Measurements from ENCODE around the gene SEMA7A. TPM values are rescaled to one million over a fixed set of nuclear protein-coding genes. Genes with fewer than 3 reads are reported as not detected.

Gene SEMA7A
- total RNA-seq, 1 experiment from 2014 or later = 38.1 TPM

DNA sequence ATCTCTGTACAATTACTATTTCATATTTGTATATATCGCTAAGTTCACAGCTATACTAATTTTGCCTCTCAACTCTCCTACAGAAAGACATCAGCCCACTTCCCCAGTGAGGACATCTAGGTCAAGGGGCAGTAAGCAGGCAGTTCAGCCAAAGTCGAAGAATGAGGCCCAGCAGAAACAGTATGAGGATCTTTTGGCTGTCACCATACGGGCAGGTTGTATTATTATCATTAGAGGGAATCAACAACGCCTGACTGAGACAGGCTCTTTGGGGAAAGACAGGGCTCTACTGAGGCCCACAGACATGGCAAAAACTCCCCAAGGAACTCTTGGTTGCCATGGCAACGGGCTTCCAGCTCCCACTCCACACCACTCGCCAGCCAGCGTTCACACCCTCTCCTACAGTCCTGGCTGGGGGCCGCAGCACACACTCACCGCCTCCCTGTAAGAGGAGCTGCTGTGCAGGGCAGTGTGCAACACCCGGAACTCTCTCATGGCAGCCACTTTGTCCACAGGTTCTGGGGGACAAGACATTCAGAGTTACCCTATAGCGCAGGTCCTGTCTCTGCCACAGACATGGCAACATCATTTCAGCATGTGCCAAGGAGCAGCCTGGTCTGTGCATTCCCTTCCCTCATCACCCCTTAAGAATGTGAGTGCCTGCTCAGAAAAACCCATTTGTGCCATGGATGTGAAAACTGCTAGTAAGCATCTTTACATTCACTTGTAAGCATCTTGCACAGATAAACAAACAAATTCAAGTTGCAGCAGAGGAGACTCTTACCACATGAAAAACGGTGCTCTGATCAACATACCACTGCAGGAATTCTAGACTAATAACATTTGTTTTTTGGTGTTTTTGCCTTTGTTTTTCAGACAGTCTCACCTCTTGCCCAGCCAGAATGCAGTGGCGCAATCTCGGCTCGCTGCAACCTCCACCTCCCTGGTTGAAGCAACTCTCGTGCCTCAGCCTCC, 18.4 kb upstream of the SEMA7A start:
- H3K9me3 ChIP-seq = no peaks in the 10 kb centered on the region
- Mint-ChIP-seq H3K27me3 (ENCODE audit: insufficient read depth, unreplicated experiment) (no peaks in the 10 kb centered on the region), H3K9me3 (ENCODE audit: unreplicated experiment) (no peaks in the 10 kb centered on the region), H3K4me3 (ENCODE audit: unreplicated experiment) (no peak overlapping the region), H3K27ac (ENCODE audit: unreplicated experiment) (no peak overlapping the region), H3K36me3 (ENCODE audit: insufficient read depth, unreplicated experiment) (peaks cover 33% of the 10 kb centered on the region), H3K4me1 (ENCODE audit: low read depth, unreplicated experiment) (peaks cover under 1% of the 10 kb centered on the region)
- no peaks in the 10 kb centered on the region for H3K36me3 ChIP-seq (ENCODE audit: control insufficient read depth, insufficient read depth, low read length)
- H3K4me1 ChIP-seq = peaks cover 6% of the 10 kb centered on the region
- H3K27me3 ChIP-seq (replicated peaks; ENCODE audit: control insufficient read depth, insufficient read depth, low read length) = no peaks in the 10 kb centered on the region
- POLR2A ChIA-PET = interaction anchor here (1.5 kb wide), 1 partner anchor 9 kb away, joined by 4 read pairs; the partner anchor contains the start of gene UBL7
- CTCF ChIA-PET = interaction anchor here (0.7 kb wide), 1 partner anchor 9 kb away, joined by 5 read pairs; no protein-coding TSS in a partner anchor
- DNase-seq = no peak
- TF ChIP-seq, protein P1, sequence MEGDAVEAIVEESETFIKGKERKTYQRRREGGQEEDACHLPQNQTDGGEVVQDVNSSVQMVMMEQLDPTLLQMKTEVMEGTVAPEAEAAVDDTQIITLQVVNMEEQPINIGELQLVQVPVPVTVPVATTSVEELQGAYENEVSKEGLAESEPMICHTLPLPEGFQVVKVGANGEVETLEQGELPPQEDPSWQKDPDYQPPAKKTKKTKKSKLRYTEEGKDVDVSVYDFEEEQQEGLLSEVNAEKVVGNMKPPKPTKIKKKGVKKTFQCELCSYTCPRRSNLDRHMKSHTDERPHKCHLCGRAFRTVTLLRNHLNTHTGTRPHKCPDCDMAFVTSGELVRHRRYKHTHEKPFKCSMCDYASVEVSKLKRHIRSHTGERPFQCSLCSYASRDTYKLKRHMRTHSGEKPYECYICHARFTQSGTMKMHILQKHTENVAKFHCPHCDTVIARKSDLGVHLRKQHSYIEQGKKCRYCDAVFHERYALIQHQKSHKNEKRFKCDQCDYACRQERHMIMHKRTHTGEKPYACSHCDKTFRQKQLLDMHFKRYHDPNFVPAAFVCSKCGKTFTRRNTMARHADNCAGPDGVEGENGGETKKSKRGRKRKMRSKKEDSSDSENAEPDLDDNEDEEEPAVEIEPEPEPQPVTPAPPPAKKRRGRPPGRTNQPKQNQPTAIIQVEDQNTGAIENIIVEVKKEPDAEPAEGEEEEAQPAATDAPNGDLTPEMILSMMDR (IDR thresholded peaks at IDR 0.05; ENCODE audit: insufficient read depth in 1 of 2, low read depth in 1 of 2, low read length in 1 of 2, severe bottlenecking in 1 of 2, unreplicated experiment in 1 of 2) = no peak
- H3K4me3 ChIP-seq (ENCODE audit: low read depth, low read length) = no peak overlapping the region
- BruUV-seq (replicated peaks) = no TSS peak
- intact Hi-C loops (cut with micrococcal nuclease; ENCODE audit: unreplicated experiment) = no loop called here

DNA sequence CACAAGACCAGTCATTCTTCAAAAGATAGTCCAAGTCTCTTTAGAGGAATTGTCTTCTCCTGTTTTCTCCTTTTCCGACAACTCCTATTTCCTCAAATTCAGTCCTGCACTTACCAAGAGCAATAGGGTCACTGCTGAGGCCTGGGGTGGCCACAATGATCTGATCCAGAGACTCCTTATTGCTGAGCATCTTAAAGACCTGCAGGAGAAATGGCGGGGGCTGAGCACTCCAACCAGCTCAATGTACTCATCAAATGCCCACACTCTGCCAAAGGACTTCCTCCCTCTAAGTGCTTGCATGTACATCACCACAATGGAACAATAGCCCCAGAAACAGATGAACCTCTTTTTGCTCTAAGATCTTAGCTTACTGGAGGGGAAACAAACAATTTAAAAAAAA, 17.6 kb upstream of the SEMA7A start:
- Mint-ChIP-seq H3K4me1 (ENCODE audit: low read depth, unreplicated experiment) (peaks cover 9% of the 10 kb centered on the region), H3K27ac (ENCODE audit: unreplicated experiment) (no peak overlapping the region), H3K36me3 (ENCODE audit: insufficient read depth, unreplicated experiment) (peaks cover 30% of the 10 kb centered on the region), H3K4me3 (ENCODE audit: unreplicated experiment) (no peak overlapping the region), H3K9me3 (ENCODE audit: unreplicated experiment) (no peaks in the 10 kb centered on the region), H3K27me3 (ENCODE audit: insufficient read depth, unreplicated experiment) (no peaks in the 10 kb centered on the region)
- CTCF ChIA-PET = interaction anchor here (0.7 kb wide), 1 partner anchor 8 kb away, joined by 5 read pairs; no protein-coding TSS in a partner anchor
- H3K4me1 ChIP-seq = peaks cover 14% of the 10 kb centered on the region
- POLR2A ChIA-PET = interaction anchor here (1.5 kb wide), 1 partner anchor 10 kb away, joined by 4 read pairs; the partner anchor contains the start of gene UBL7
- TF ChIP-seq, protein P1 (IDR thresholded peaks at IDR 0.05; ENCODE audit: insufficient read depth in 1 of 2, low read depth in 1 of 2, low read length in 1 of 2, severe bottlenecking in 1 of 2, unreplicated experiment in 1 of 2) = no peak
- DNase-seq = no peak
- H3K9me3 ChIP-seq = no peaks in the 10 kb centered on the region
- H3K4me3 ChIP-seq (ENCODE audit: low read depth, low read length) = no peak overlapping the region
- H3K27me3 ChIP-seq (replicated peaks; ENCODE audit: control insufficient read depth, insufficient read depth, low read length) = no peaks in the 10 kb centered on the region
- no peaks in the 10 kb centered on the region for H3K36me3 ChIP-seq (ENCODE audit: control insufficient read depth, insufficient read depth, low read length)
- BruUV-seq (replicated peaks) = no TSS peak
- intact Hi-C loops (cut with micrococcal nuclease; ENCODE audit: unreplicated experiment) = no loop called here

DNA sequence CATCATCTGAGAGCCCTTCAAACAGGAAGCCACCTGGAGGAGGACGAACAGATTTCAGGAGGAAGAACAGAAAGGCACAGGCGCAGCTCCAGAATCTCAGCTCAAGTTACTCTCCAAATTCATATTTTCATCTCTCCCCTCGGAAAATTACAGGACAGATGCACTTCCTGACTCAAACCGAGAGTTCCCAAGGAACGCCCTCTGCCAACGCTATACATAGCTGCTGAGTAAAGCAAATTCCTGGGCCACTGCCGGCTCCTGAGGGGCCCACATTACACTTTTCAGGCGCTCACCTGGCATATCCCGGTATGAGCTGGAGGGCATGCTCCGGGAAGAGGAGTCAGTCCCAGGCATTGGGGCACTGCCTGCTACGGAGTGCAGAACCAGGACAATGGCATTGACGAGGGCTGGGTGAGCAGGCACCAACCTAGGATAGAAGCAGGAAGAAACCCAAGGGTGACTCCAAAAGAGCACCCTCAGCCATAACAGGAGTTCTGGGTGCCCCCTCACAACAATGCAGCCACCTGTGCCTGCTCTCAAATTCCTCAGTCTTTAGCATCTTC, 16.0 kb upstream of the SEMA7A start:
- POLR2A ChIA-PET = no interaction called here
- no TSS peak for BruUV-seq (replicated peaks)
- CTCF ChIA-PET = interaction anchor here (0.6 kb wide), 1 partner anchor 12 kb away, joined by 3 read pairs; the partner anchor contains the start of gene UBL7

More for the DNA sequence above, 16.0 kb upstream of the SEMA7A start:
- Mint-ChIP-seq H3K4me3 (ENCODE audit: unreplicated experiment) (no peak overlapping the region), H3K27me3 (ENCODE audit: insufficient read depth, unreplicated experiment) (no peaks in the 10 kb centered on the region), H3K4me1 (ENCODE audit: low read depth, unreplicated experiment) (peaks cover 24% of the 10 kb centered on the region), H3K36me3 (ENCODE audit: insufficient read depth, unreplicated experiment) (peaks cover 17% of the 10 kb centered on the region), H3K9me3 (ENCODE audit: unreplicated experiment) (no peaks in the 10 kb centered on the region), H3K27ac (ENCODE audit: unreplicated experiment) (peak overlapping the region; percentile 25)
- Histone ChIP-seq H3K36me3 (ENCODE audit: control insufficient read depth, insufficient read depth, low read length) (no peaks in the 10 kb centered on the region), H3K27me3 (replicated peaks; ENCODE audit: control insufficient read depth, insufficient read depth, low read length) (no peaks in the 10 kb centered on the region), H3K4me1 (peaks cover 30% of the 10 kb centered on the region), H3K4me3 (ENCODE audit: low read depth, low read length) (no peak overlapping the region), H3K9me3 (no peaks in the 10 kb centered on the region)
- DNase-seq = no peak
- intact Hi-C loops (cut with micrococcal nuclease; ENCODE audit: unreplicated experiment) = no loop called here
- TF ChIP-seq, protein P1 (IDR thresholded peaks at IDR 0.05; ENCODE audit: insufficient read depth in 1 of 2, low read depth in 1 of 2, low read length in 1 of 2, severe bottlenecking in 1 of 2, unreplicated experiment in 1 of 2) = no peak

Data from Caco-2 (cell line).